ENCODE results near the gene PSKH1. TPM values are rescaled to one million over a fixed set of nuclear protein-coding genes. Genes with fewer than 3 reads are reported as not detected.

PSKH1 gene
- total RNA-seq, result 10 to 100 TPM; 22.8 to 25.6 TPM

DNA sequence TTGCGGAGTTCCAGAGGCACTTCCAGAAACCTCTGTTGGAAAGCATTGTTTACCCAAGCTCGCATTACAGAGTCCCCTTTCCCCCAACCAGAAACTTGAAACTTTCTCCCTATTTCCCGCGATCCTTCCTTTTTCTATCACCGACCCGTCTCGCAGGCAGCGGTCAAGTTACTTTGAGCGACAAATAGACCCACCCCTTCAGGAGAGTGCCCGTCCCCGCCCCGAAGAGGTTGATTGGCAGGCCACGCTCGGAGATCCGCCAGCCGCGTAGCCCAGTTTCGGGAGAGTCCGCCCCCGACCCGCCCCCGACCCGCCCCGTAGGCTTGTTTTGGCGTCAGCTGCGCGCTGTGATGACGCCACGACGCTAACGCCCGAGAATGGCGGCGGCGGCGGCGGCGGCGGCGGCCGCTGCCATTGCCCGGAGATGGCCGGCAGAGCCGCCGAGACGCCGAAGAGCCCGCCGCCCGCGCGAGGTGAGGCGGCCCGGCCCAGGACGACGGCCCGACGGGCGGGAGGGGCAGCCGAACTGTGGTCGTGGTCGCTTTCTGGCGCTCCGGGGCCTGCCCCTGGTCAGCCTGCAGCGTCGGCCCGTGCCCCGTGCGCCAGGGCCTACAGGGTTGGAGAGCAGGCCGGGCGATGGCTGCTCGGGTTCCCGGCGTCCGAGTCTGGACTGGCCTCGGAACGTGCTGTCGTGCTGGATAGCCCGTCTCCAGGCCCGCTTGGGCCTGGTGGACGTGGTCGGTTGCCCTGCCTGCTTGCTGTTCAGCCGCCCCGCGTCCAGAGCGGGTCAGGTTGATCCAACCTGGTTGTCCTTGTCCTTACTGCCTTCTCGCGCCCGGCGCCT is at the start of gene PSKH1:
PSKH1 (plus strand) TSS at position 356 of the 844 bp plus-strand sequence. CDS start 15,496 bp downstream, outside the sequence.
- DNase-seq (peak; percentile 89), ATAC-seq (ENCODE audit: low read depth) (peak; percentile 97)
- Mint-ChIP-seq H3K36me3 (peaks cover 2% of the 10 kb centered on the region), H3K27me3 (no peaks in the 10 kb centered on the region), H3K27ac (peak within 1 kb of the TSS; percentile 96), H3K9me3 (no peaks in the 10 kb centered on the region), H3K4me1 (peaks cover 18% of the 10 kb centered on the region), H3K4me3 (peak within 1 kb of the TSS; percentile 86)
- POLR2A ChIA-PET, result interaction anchor here (0.5 to 2.8 kb wide), 9 partner anchors 16 to 401 kb away, joined by 3 to 13 read pairs (median 4); partner anchors contain the start of gene PSMB10

DNA sequence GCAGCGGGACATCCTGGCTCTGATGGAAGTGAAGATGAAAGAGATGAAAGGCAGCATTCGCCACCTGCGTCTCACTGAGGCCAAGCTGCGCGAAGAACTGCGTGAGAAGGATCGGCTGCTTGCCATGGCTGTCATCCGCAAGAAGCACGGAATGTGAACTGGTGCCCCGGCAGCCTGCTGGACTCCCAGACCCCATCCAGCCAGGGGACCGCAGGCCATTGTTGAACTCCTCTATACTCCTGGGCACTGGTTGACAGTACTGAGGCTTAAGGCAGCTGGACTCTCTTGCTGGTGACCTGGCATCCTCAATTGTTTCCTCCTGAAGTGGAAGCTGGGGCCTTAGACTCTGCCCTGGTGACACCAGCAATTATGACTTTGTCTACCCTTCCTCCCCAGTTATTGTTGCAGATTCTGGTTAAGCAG is 49.7 kb upstream of the PSKH1 start:
- Mint-ChIP-seq H3K4me3 (peak overlapping the region; percentile 95), H3K27me3 (no peaks in the 10 kb centered on the region), H3K9me3 (no peaks in the 10 kb centered on the region), H3K4me1 (peaks cover 36% of the 10 kb centered on the region), H3K36me3 (peaks cover 2% of the 10 kb centered on the region), H3K27ac (peak overlapping the region; percentile 97)
- DNase-seq (no peak), ATAC-seq (ENCODE audit: low read depth) (no peak)
- POLR2A ChIA-PET, result interaction anchor here (0.7 to 3.4 kb wide), 7 partner anchors 10 to 167 kb away, joined by 3 to 16 read pairs (median 5); partner anchors contain the start of gene PSMB10

DNA sequence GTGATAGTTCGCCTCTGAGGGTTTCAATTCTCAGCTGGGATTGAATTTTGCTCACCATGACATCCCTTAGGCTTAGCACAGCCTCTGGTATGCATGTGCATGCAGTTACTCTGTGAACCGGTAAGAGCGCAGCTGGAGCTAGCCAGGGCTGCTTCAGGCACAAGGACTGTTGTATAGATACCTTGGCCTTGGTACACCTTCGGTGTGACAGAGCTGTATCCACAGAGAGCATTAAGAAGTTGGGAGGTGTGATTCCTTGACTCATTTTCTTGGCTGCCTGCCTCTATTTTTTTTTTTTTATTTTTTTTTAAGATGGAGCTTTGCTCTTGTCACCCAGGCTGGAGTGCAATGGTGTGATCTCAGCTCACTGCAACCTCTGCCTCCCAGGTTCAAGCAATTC is 48.6 kb upstream of the PSKH1 start:
- DNase-seq (no peak), ATAC-seq (ENCODE audit: low read depth) (no peak)
- H3K27ac Mint-ChIP-seq, result peak overlapping the region; percentile 71
- no peaks in the 10 kb centered on the region for H3K9me3 Mint-ChIP-seq
- H3K36me3 Mint-ChIP-seq, result peaks cover 2% of the 10 kb centered on the region
- POLR2A ChIA-PET, result interaction anchor here (0.6 to 3.4 kb wide), 11 partner anchors 11 to 605 kb away, joined by 3 to 16 read pairs (median 4); partner anchors contain the start of genes ACD, ATP6V0D1, GFOD2 and PSMB10
- peak overlapping the region; percentile 95 for H3K4me3 Mint-ChIP-seq
- H3K4me1 Mint-ChIP-seq, result peaks cover 40% of the 10 kb centered on the region
- H3K27me3 Mint-ChIP-seq, result no peaks in the 10 kb centered on the region

DNA sequence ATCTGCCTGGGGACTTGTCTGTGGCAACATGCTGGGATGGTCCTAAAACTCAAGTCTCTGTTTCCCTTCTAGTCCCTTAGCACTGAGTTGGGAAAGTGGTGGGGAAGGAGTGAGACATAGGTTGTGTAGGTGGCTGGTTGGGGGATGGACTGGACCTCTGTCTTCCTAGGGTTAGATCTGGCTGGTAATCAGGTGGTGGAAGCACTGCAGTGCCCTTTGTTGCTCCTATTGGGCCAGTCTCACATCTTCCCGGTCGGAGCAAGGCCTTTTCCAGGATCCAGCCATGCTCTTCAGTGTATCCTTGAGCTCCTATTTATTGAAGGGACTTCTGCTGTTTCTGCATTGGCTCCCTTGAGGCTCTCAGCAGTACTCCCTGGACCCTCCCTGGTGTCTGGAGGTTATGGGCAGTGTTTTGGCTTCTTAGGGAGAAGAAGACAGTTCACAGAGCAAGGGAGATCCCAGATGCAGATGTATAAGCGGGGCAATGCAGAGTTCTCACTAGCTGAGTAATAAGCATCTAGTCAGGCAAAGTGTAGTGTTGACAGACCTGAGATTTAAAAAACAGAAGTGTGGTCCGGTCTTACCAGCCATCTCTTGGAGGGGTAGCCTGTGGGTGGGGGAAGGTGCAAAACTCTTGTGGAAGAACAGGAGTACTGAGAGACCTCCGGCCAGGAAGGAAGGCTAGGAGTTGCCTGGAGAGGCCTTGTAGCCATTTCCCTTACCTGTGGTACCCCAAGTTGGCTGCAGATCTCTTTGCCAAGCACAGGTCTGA is 47.6 kb upstream of the PSKH1 start:
- POLR2A ChIA-PET, result interaction anchor here (0.5 to 3.4 kb wide), 17 partner anchors 10 to 606 kb away, joined by 3 to 21 read pairs (median 4); partner anchors contain the start of genes ACD, ATP6V0D1, CTCF and GFOD2

DNA sequence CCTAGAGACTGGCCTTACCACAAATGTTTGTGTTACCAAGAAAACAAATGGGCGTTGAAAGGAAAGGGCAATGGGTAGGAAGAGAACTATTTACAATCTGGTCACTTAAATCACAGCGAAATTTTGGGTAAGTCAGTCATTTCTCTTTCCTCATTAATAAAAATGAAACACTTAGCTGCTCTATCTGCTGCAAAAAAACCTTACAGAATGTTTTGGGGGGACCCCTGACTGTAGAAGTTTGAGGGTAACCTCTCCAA is 47.1 kb upstream of the PSKH1 start:
- Mint-ChIP-seq H3K27ac (peak overlapping the region; percentile 90), H3K4me3 (peak overlapping the region; percentile 84), H3K27me3 (no peaks in the 10 kb centered on the region), H3K9me3 (no peaks in the 10 kb centered on the region), H3K4me1 (peaks cover 39% of the 10 kb centered on the region), H3K36me3 (peaks cover 2% of the 10 kb centered on the region)
- POLR2A ChIA-PET, result interaction anchor here (0.5 to 2.0 kb wide), 8 partner anchors 12 to 356 kb away, joined by 3 to 21 read pairs (median 4); partner anchors contain the start of genes CTCF, PSKH1, PSMB10 and RANBP10
- ATAC-seq (ENCODE audit: low read depth) (no peak), DNase-seq (no peak)

More for the DNA sequence above, 47.6 kb upstream of the PSKH1 start:
- peak overlapping the region; percentile 90 for H3K27ac Mint-ChIP-seq
- DNase-seq, result no peak
- peaks cover 2% of the 10 kb centered on the region for H3K36me3 Mint-ChIP-seq
- no peaks in the 10 kb centered on the region for H3K27me3 Mint-ChIP-seq
- peaks cover 39% of the 10 kb centered on the region for H3K4me1 Mint-ChIP-seq
- no peak for ATAC-seq (ENCODE audit: low read depth)
- peak overlapping the region; percentile 84 for H3K4me3 Mint-ChIP-seq
- no peaks in the 10 kb centered on the region for H3K9me3 Mint-ChIP-seq

DNA sequence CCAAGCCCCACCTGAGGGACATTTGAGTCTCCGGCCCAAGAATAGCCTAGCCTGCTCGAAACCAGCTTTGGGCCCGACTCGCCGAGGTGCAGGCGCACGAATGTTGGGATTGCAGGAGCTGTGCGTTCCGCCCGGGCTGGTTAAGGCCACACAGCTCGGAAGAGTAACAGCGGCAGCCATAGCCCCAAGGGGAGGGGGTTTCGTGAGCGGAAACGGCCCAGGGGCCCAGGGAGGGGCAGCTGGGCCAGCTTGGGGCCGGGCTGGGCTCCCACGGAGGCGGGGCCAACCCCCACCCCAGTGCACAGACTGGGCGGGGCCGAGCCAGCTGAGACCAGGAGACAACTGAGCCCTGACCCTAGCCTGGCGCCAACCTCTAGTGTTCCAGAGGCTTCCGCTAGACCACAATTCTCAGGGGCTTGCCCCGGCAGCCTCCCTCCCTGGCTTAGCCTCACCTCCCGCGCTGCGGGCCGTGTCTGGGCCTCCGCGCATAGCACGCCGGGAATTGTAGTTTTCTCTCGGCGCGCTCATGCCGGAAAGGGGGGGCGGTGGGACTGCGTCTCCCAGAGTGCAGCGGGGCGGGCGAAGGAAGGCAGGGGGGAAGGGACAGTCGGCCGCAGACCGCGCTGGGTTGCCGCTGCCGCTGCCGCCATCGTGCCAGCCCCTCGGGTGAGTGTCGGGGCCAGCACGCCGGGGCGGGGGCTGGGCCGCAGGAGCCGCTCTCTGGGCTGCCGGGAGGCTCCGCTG is 46.6 kb upstream of the PSKH1 start, which contains the start of gene NUTF2:
NUTF2 (plus strand) TSS at position 614 of the 744 bp plus-strand sequence. CDS start 18,198 bp downstream, outside the sequence.
- H3K4me3 Mint-ChIP-seq, result peak within 1 kb of the TSS; percentile 94
- peak; percentile 50 for ATAC-seq (ENCODE audit: low read depth)
- H3K9me3 Mint-ChIP-seq, result no peaks in the 10 kb centered on the region
- peak within 1 kb of the TSS; percentile 90 for H3K27ac Mint-ChIP-seq
- DNase-seq, result peak; percentile 97
- H3K36me3 Mint-ChIP-seq, result peaks cover 2% of the 10 kb centered on the region
- POLR2A ChIA-PET, result interaction anchor here (0.8 to 2.0 kb wide), 6 partner anchors 13 to 357 kb away, joined by 3 to 21 read pairs (median 4); partner anchors contain the start of genes CTCF, PSMB10, RANBP10 and TSNAXIP1
- H3K4me1 Mint-ChIP-seq, result peaks cover 37% of the 10 kb centered on the region
- H3K27me3 Mint-ChIP-seq, result no peaks in the 10 kb centered on the region

DNA sequence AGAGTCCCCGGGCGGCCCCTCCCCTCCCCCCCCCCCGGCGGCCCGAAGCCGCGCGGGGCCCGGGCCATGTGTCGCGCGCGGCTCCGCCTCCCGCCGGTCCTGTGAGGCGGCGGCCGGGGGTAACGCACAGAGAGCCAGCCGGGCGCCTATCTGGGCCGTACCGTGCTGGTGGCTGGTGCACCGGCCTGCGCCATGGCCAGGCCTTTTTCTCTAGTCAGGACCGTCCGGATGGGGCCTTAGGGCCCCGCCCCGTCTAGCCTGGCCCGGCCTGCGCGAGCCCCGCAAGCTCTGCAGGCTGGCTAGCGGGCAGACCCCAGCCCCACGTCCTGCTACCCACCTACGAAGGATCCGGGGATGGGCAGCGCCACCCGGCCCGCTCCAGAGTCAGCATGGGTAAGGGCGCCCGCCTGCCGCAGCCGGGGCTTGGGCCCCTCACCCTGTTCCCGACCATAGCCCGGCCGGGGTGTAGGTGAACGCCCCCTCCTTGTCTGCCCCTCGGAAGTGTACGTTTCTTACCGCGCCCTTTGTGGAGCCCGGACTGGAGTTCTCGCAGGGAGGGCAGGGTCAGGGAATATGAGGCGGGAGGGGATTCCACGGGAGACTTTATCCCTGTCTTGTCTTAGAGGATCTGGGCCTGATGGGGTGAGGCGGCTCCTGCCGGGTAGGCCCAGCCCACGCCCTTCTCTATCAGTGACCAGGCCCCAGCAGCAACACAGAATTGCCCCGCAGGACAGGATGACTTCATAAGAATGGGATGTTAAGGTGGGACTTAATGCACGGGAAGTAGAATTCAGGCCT is 45.8 kb upstream of the PSKH1 start, which contains the start of gene CENPT:
CENPT (minus strand) TSS at position 630 of the 798 bp plus-strand sequence. CDS start 13,834 bp downstream, outside the sequence.
- Mint-ChIP-seq H3K27me3 (no peaks in the 10 kb centered on the region), H3K4me3 (peak within 1 kb of the TSS; percentile 94), H3K9me3 (no peaks in the 10 kb centered on the region), H3K4me1 (peaks cover 35% of the 10 kb centered on the region), H3K27ac (peak within 1 kb of the TSS; percentile 90), H3K36me3 (peaks cover 2% of the 10 kb centered on the region)
- POLR2A ChIA-PET, result interaction anchor here (1.4 to 2.0 kb wide), 4 partner anchors 14 to 89 kb away, joined by 4 to 21 read pairs (median 8); partner anchors contain the start of genes EDC4 and PSMB10
- no peak for DNase-seq
- peak; percentile 43 for ATAC-seq (ENCODE audit: low read depth)

DNA sequence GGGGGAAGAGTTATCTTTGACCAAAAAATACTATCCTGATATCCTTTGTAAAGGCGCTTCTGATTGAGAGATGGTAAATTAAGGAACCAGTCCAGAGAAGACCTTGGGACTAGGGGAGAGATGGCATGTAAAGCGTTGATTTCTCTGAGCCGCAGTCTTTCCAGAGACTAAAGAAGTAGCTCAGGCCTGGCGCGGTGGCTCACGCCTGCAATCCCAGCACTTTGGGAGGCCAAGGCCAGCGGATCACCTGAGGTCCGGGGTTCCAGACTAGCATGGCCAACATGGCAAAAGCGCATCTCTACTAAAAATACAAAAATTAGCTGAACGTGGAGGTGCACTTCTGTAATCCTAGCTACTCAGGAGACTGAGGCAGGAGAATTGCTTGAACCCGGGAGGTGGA is 44.9 kb upstream of the PSKH1 start:
- POLR2A ChIA-PET, result interaction anchor here (0.9 to 1.8 kb wide), 3 partner anchors 14 to 87 kb away, joined by 3 to 10 read pairs (median 4); partner anchors contain the start of gene EDC4
- Mint-ChIP-seq H3K9me3 (no peaks in the 10 kb centered on the region), H3K4me1 (peaks cover 34% of the 10 kb centered on the region), H3K27ac (peak overlapping the region; percentile 82), H3K36me3 (peaks cover under 1% of the 10 kb centered on the region), H3K27me3 (no peaks in the 10 kb centered on the region), H3K4me3 (peak overlapping the region; percentile 94)
- DNase-seq (no peak), ATAC-seq (ENCODE audit: low read depth) (no peak)

DNA sequence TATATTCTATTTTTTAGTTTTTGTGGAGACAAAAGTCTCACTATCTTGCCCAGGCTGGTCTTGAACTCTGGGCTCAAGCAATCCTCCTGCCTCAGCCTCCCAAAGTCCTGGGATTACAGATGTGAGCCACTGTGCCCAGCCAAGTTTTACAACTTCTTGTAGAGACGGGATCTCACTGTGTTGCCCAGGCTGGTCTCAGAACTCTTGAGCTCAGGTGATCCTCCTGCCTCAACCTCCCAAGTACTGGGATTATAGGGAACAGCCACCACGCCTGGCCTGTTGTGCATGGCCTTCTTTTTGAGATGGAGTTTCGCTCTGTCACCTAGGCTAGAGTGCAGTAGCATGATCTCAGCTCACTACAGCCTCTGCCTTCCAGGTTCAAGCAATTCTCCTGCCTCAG is 39.4 kb upstream of the PSKH1 start:
- POLR2A ChIA-PET, result no interaction called here
- ATAC-seq (ENCODE audit: low read depth), result no peak
- H3K36me3 Mint-ChIP-seq, result peaks cover 3% of the 10 kb centered on the region
- no peaks in the 10 kb centered on the region for H3K27me3 Mint-ChIP-seq
- H3K27ac Mint-ChIP-seq, result no peak overlapping the region
- peaks cover 11% of the 10 kb centered on the region for H3K4me1 Mint-ChIP-seq
- H3K4me3 Mint-ChIP-seq, result no peak overlapping the region
- DNase-seq, result no peak
- H3K9me3 Mint-ChIP-seq, result no peaks in the 10 kb centered on the region

DNA sequence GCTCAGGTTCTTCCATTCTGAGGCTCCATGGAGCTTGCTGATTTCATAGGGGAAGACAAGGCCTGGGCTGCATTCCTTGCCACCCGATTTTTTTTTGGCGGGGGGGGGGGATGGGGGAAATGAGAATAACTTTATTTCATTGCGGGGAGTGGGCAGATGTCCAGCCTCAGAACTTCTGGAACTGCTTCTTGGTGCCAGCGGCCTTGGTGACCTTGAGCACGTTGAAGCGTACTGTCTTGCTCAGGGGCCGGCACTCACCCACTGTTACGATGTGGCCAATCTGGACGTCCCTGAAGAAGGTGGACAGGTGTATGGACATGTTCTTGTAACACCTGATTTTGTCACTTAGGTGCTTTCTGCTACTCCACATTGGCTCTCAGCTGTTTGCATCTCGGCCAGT is 37.3 kb upstream of the PSKH1 start:
- no peak for ATAC-seq (ENCODE audit: low read depth)
- H3K9me3 Mint-ChIP-seq, result no peaks in the 10 kb centered on the region
- H3K36me3 Mint-ChIP-seq, result peaks cover 3% of the 10 kb centered on the region
- no peak overlapping the region for H3K4me3 Mint-ChIP-seq
- no peaks in the 10 kb centered on the region for H3K27me3 Mint-ChIP-seq
- POLR2A ChIA-PET, result no interaction called here
- no peak for DNase-seq
- peaks cover 9% of the 10 kb centered on the region for H3K4me1 Mint-ChIP-seq
- H3K27ac Mint-ChIP-seq, result no peak overlapping the region

DNA sequence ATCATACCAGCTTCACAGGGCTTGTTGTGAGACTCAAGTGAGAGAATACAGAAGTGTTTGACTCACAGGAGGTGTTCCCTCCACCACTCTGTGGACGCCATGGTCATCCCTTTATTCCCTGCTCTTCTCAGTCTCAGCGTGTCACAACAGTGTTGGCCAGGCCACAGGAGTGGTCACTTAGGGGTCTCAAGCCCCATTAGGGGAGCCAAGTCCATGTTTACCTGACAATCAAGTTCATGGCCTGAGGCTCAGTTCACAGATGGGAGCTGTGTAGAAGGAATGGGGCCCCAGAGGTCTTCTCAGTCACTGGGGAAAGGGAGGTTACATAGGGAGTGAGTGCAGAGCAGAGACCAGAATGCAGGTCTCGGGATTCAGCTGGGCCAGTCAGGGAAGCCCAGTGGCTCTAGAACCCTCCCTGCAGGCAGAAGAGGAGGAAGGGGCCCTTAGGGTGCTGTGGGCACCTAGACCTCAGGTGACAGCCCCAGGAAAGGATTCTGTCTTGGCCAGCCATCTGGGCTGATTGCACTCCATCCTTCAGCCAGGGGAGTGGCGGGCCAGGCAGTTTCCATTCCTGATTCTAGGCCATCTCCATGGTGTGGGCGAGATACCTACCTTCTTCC is 36.0 kb upstream of the PSKH1 start:
- H3K27ac Mint-ChIP-seq, result peak overlapping the region; percentile 63

More for the DNA sequence above, 36.0 kb upstream of the PSKH1 start:
- POLR2A ChIA-PET, result no interaction called here
- DNase-seq (no peak), ATAC-seq (ENCODE audit: low read depth) (no peak)
- Mint-ChIP-seq H3K4me1 (peaks cover 13% of the 10 kb centered on the region), H3K36me3 (peaks cover 3% of the 10 kb centered on the region), H3K4me3 (no peak overlapping the region), H3K27me3 (no peaks in the 10 kb centered on the region), H3K9me3 (no peaks in the 10 kb centered on the region)
